HG03039 (cell line): ENCODE data around the gene DRGX.
A peak's percentile ranks its signal among the peaks of the same experiment; 100 is the strongest.

Experiments used
- ATAC-seq: cut with Tn5 transposase; IDR thresholded peaks from one replicate; pipeline ENCODE4 v1.9.1; 2021; ENCODE audit warnings: mild to moderate bottlenecking, moderate library complexity; ENCODE audit not compliant: unreplicated experiment

Gene DRGX

GRCh38 chr10:49364051-49364450 is 31.8 kb downstream of the DRGX start:
- ATAC-seq: no peak

- ATAC-seq: no peak
Measured at GRCh38 chr10:49363309-49364031, 32.4 kb downstream of the DRGX start.

GRCh38 chr10:49362596-49363260 is 33.2 kb downstream of the DRGX start:
- ATAC-seq: peak; percentile 89

GRCh38 chr10:49361735-49362568 is 33.9 kb downstream of the DRGX start:
- ATAC-seq: no peak

GRCh38 chr10:49361178-49361554 is 34.7 kb downstream of the DRGX start:
- no peak for ATAC-seq

- ATAC-seq: no peak
Measured at GRCh38 chr10:49360271-49361177, 35.4 kb downstream of the DRGX start.

- no peak for ATAC-seq
Measured at GRCh38 chr10:49359349-49360270, 36.3 kb downstream of the DRGX start.

- ATAC-seq: no peak
Measured at GRCh38 chr10:49357910-49358309, 38.0 kb downstream of the DRGX start.

- peak; percentile 47 for ATAC-seq
Measured at GRCh38 chr10:49356944-49357343, 38.9 kb downstream of the DRGX start.

- ATAC-seq: no peak
Measured at GRCh38 chr10:49356181-49356580, 39.7 kb downstream of the DRGX start.

- no peak for ATAC-seq
Measured at GRCh38 chr10:49355221-49355620, 40.7 kb downstream of the DRGX start.

- ATAC-seq: no peak
Measured at GRCh38 chr10:49354593-49354992, 41.3 kb downstream of the DRGX start.

GRCh38 chr10:49353895-49354566 is 41.9 kb downstream of the DRGX start:
- ATAC-seq: no peak

- ATAC-seq: no peak
Measured at GRCh38 chr10:49353026-49353894, 42.6 kb downstream of the DRGX start.

- ATAC-seq: no peak
Measured at GRCh38 chr10:49352323-49352722, 43.6 kb downstream of the DRGX start.

- ATAC-seq: no peak
Measured at GRCh38 chr10:49351669-49352068, 44.2 kb downstream of the DRGX start.

GRCh38 chr10:49350846-49351532 is 44.9 kb downstream of the DRGX start:
- ATAC-seq: no peak

- no peak for ATAC-seq
Measured at GRCh38 chr10:49350138-49350537, 45.8 kb downstream of the DRGX start.
